GM23338 (cell line): Measurements from ENCODE around the gene AFF1. TPM values are rescaled to one million over a fixed set of nuclear protein-coding genes. Genes with fewer than 3 reads are reported as not detected.

Experiments used
- ATAC-seq: fragments of 200-7000 bp; cut with Tn5 transposase; 3 replicates; pipeline ENCODE4 v1.9.1; 2020
- DNase-seq: peaks from one replicate; pipeline ENCODE4 v3.0.0-alpha.2; 2015; ENCODE audit warnings: low spot score
- H2AFZ ChIP-seq: fragments of 200-600 bp; sonication (generic); 2 replicates; pipeline ENCODE4 v1.8.0; 2016; ENCODE audit warnings: antibody characterized with exemption, mild to moderate bottlenecking, moderate library complexity
- H3F3A ChIP-seq: fragments of 200-600 bp; sonication (generic); replicated peaks from 2 replicates; pipeline ENCODE4 v1.8.0; 2017; ENCODE audit warnings: antibody characterized with exemption, mixed run types, low read depth
- H3K27ac ChIP-seq: fragments of 200-600 bp; sonication (generic); 2 replicates; pipeline ENCODE4 v1.6.1; 2016; ENCODE audit warnings: low read depth
- H3K27me3 ChIP-seq: fragments of 200-600 bp; sonication (generic); 2 replicates; pipeline ENCODE4 v1.8.0; 2016; ENCODE audit warnings: mild to moderate bottlenecking, mixed run types, moderate library complexity; ENCODE audit not compliant: insufficient read depth
- H3K36me3 ChIP-seq: fragments of 200-600 bp; sonication (generic); 2 replicates; pipeline ENCODE4 v1.8.0; 2016; ENCODE audit warnings: mild to moderate bottlenecking; ENCODE audit not compliant: insufficient read depth
- H3K4me1 ChIP-seq: fragments of 200-600 bp; sonication (generic); 2 replicates; pipeline ENCODE4 v1.8.0; 2016; ENCODE audit warnings: mild to moderate bottlenecking, moderate library complexity; ENCODE audit not compliant: insufficient read depth
- H3K4me2 ChIP-seq: fragments of 200-600 bp; sonication (generic); 2 replicates; pipeline ENCODE4 v1.7.1; 2017; ENCODE audit warnings: mixed run types
- H3K4me3 ChIP-seq: fragments of 200-600 bp; sonication (generic); 2 replicates; pipeline ENCODE4 v1.6.1; 2016; ENCODE audit warnings: mixed run types
- H3K79me2 ChIP-seq: fragments of 200-600 bp; sonication (generic); replicated peaks from 2 replicates; pipeline ENCODE4 v1.8.0; 2017; ENCODE audit warnings: mild to moderate bottlenecking; ENCODE audit not compliant: insufficient read depth
- H3K9me2 ChIP-seq: fragments of 200-600 bp; sonication (generic); 2 replicates; pipeline ENCODE4 v1.8.0; 2017; ENCODE audit not compliant: insufficient read depth
- H4K20me1 ChIP-seq: fragments of 200-600 bp; sonication (generic); replicated peaks from 2 replicates; pipeline ENCODE4 v1.8.0; 2017; ENCODE audit warnings: mild to moderate bottlenecking; ENCODE audit not compliant: insufficient read depth
- H3K27ac Mint-ChIP-seq: 2 replicates; pipeline ENCODE4 v1.8.0; 2020; ENCODE audit warnings: inconsistent platforms, mild to moderate bottlenecking, moderate library complexity, mixed read lengths
- H3K27me3 Mint-ChIP-seq: 3 replicates; pipeline ENCODE4 v1.8.0; 2022; ENCODE audit warnings: low read depth, mild to moderate bottlenecking, moderate library complexity, mixed read lengths, inconsistent platforms; ENCODE audit not compliant: insufficient read depth, poor library complexity
- H3K36me3 Mint-ChIP-seq: 3 replicates; pipeline ENCODE4 v1.8.0; 2021; ENCODE audit warnings: low read depth, mild to moderate bottlenecking, inconsistent platforms, moderate library complexity, mixed read lengths
- H3K4me1 Mint-ChIP-seq: 3 replicates; pipeline ENCODE4 v1.8.0; 2020; ENCODE audit warnings: mild to moderate bottlenecking, inconsistent platforms, mixed read lengths
- H3K4me3 Mint-ChIP-seq: 3 replicates; pipeline ENCODE4 v1.8.0; 2021; ENCODE audit warnings: moderate library complexity, mild to moderate bottlenecking, inconsistent platforms, mixed read lengths
- H3K9me3 Mint-ChIP-seq: 3 replicates; pipeline ENCODE4 v1.8.0; 2020; ENCODE audit warnings: moderate library complexity, mild to moderate bottlenecking, inconsistent platforms, mixed read lengths
- EZH2phosphoT487 ChIP-seq: fragments of 200-600 bp; sonication (generic); IDR thresholded peaks from one replicate; pipeline ENCODE4 v1.8.1; 2018; ENCODE audit warnings: antibody characterized with exemption; ENCODE audit not compliant: unreplicated experiment
- JUNB ChIP-seq: IDR thresholded peaks from one replicate; pipeline ENCODE4 v1.6.1; 2016; ENCODE audit warnings: antibody characterized with exemption; ENCODE audit not compliant: unreplicated experiment
- REST ChIP-seq: IDR thresholded peaks from one replicate; pipeline ENCODE4 v1.6.1; 2018; ENCODE audit warnings: antibody characterized with exemption; ENCODE audit not compliant: unreplicated experiment
- ZNF114 ChIP-seq: fragments of 250-450 bp; sonication (Bioruptor Pico); IDR thresholded peaks from 2 replicates; pipeline ENCODE4 v1.5.0; 2020; ENCODE audit warnings: mild to moderate bottlenecking, moderate library complexity
- ZNF462 ChIP-seq: fragments of 250-450 bp; sonication (Bioruptor Pico); IDR thresholded peaks from 2 replicates; pipeline ENCODE4 v1.5.0; 2020; ENCODE audit warnings: mild to moderate bottlenecking, moderate library complexity
- polyA plus RNA-seq: library from polyadenylated mRNA; unstranded; fragments of >200 nt; fragmentation: Nextera tagmentation; extraction: Ambion mirVana; gene quantifications from 2 replicates; pipeline ENCODE4 v1.2.1, GENCODE V29; 2016
- total RNA-seq: library from RNA; depleted of rRNA; stranded (reverse); fragments of >200 nt; shearing (Covaris generic); gene quantifications from 2 replicates; pipeline ENCODE4 v1.2.3, GENCODE V29; 2014

The AFF1 gene
- total and polyA plus RNA-seq, 2 experiments from 2014 or later: 42.6 to 67.2 TPM

- Histone ChIP-seq H3K36me3 (no peaks in the 10 kb centered on the region), H3K4me3 (no peak overlapping the region), H3F3A (peaks cover 3% of the 10 kb centered on the region; the same call in 1 of the 2 replicates), H3K27ac (no peak overlapping the region), H2AFZ (no peak overlapping the region), H4K20me1 (no peaks in the 10 kb centered on the region), H3K4me1 (peaks cover 57% of the 10 kb centered on the region), H3K4me2 (no peak overlapping the region), H3K79me2 (peaks cover 66% of the 10 kb centered on the region), H3K9me2 (no peaks in the 10 kb centered on the region), H3K27me3 (no peaks in the 10 kb centered on the region)
- no peak for ATAC-seq
- peak overlapping the region; percentile 87 for H3K27ac Mint-ChIP-seq
- H3K27me3 Mint-ChIP-seq: peaks cover 7% of the 10 kb centered on the region
- DNase-seq: no peak
- H3K9me3 Mint-ChIP-seq: no peaks in the 10 kb centered on the region
- TF ChIP-seq JUNB: no peak
- no peak for TF ChIP-seq REST
- no peak for TF ChIP-seq EZH2phosphoT487
- TF ChIP-seq ZNF462 (CRISPR knock-in tag): no peak
- no peak for TF ChIP-seq ZNF114 (CRISPR knock-in tag)
- H3K4me1 Mint-ChIP-seq: peaks cover 76% of the 10 kb centered on the region
- no peak overlapping the region for H3K4me3 Mint-ChIP-seq
- peaks cover 43% of the 10 kb centered on the region; the same call in 2 of the 3 replicates for H3K36me3 Mint-ChIP-seq
Measured at GRCh38 chr4:86955888-86956451, 21.2 kb downstream of the AFF1 start.
